ENCODE results near the gene CFAP20DC. TPM values are rescaled to one million over a fixed set of nuclear protein-coding genes. Genes with fewer than 3 reads are reported as not detected.

The CFAP20DC gene
- total RNA-seq, 1 donor: 2.2 TPM

GRCh38 chr3:58946875-58947274 lies 103.0 kb downstream of the CFAP20DC start:
- H4K20me1 ChIP-seq (ENCODE audit: insufficient read depth, low read length): no peaks in the 10 kb centered on the region
- no peak overlapping the region for H2AFZ ChIP-seq (ENCODE audit: low read length)
- H3K4me3 ChIP-seq (ENCODE audit: insufficient read depth, low read length): no peak overlapping the region
- TF ChIP-seq CTCF (IDR thresholded peaks at IDR 0.05; ENCODE audit: extremely low read depth, low read depth, low read length): no peak
- no peaks in the 10 kb centered on the region for H3K9me3 ChIP-seq (ENCODE audit: low read depth, low read length)
- H3K27me3 ChIP-seq (ENCODE audit: insufficient read depth, low read length): no peaks in the 10 kb centered on the region
- no peak overlapping the region for H3K27ac ChIP-seq (ENCODE audit: low read depth, low read length)
- no peaks in the 10 kb centered on the region for H3K79me2 ChIP-seq (ENCODE audit: insufficient read depth, low read length)
- no peak overlapping the region for H3K4me2 ChIP-seq (ENCODE audit: insufficient read depth, low read length)
- H3K4me1 ChIP-seq (ENCODE audit: insufficient read depth, low read length): no peaks in the 10 kb centered on the region
- H3K36me3 ChIP-seq (ENCODE audit: insufficient read depth, low read length): no peaks in the 10 kb centered on the region
- peak; percentile 5 for DNase-seq (ENCODE audit: insufficient read length, low spot score, missing footprints)

GRCh38 chr3:58938057-58938456 lies 111.8 kb downstream of the CFAP20DC start:
- no peaks in the 10 kb centered on the region for H4K20me1 ChIP-seq (ENCODE audit: insufficient read depth, low read length)
- H3K9me3 ChIP-seq (ENCODE audit: low read depth, low read length): no peaks in the 10 kb centered on the region
- H2AFZ ChIP-seq (ENCODE audit: low read length): peak overlapping the region; percentile 9
- no peaks in the 10 kb centered on the region for H3K79me2 ChIP-seq (ENCODE audit: insufficient read depth, low read length)
- DNase-seq (ENCODE audit: insufficient read length, low spot score, missing footprints): no peak
- no peaks in the 10 kb centered on the region for H3K4me1 ChIP-seq (ENCODE audit: insufficient read depth, low read length)
- H3K4me3 ChIP-seq (ENCODE audit: insufficient read depth, low read length): no peak overlapping the region
- H3K36me3 ChIP-seq (ENCODE audit: insufficient read depth, low read length): no peaks in the 10 kb centered on the region
- H3K27ac ChIP-seq (ENCODE audit: low read depth, low read length): no peak overlapping the region
- no peak overlapping the region for H3K4me2 ChIP-seq (ENCODE audit: insufficient read depth, low read length)
- H3K27me3 ChIP-seq (ENCODE audit: insufficient read depth, low read length): no peaks in the 10 kb centered on the region
- no peak for TF ChIP-seq CTCF (IDR thresholded peaks at IDR 0.05; ENCODE audit: extremely low read depth, low read depth, low read length)

DNA sequence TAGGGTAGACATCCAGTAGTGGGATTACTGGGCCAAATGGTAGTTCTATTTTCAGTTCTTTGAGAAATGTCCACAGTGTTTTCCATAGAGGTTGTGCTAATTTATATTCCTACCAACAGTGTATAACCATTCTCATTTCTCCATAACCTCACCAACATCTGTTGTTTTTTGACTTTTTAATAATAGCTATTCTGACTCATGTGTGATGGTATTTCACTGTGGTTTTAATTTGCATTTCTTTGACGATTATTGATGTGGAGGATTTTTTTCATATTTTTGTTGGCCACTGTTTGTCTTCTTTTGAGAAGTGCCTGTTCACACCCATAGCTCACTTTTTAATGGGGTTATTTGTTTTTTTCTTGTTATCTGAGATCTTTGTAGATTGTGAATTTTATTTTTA lies 125.2 kb downstream of the CFAP20DC start:
- no peaks in the 10 kb centered on the region for H3K36me3 ChIP-seq (ENCODE audit: insufficient read depth, low read length)
- no peaks in the 10 kb centered on the region for H3K9me3 ChIP-seq (ENCODE audit: low read depth, low read length)
- H3K27ac ChIP-seq (ENCODE audit: low read depth, low read length): no peak overlapping the region
- H3K4me3 ChIP-seq (ENCODE audit: insufficient read depth, low read length): no peak overlapping the region
- no peaks in the 10 kb centered on the region for H3K27me3 ChIP-seq (ENCODE audit: insufficient read depth, low read length)
- no peaks in the 10 kb centered on the region for H3K79me2 ChIP-seq (ENCODE audit: insufficient read depth, low read length)
- H2AFZ ChIP-seq (ENCODE audit: low read length): no peak overlapping the region
- H3K4me2 ChIP-seq (ENCODE audit: insufficient read depth, low read length): no peak overlapping the region
- H4K20me1 ChIP-seq (ENCODE audit: insufficient read depth, low read length): no peaks in the 10 kb centered on the region
- DNase-seq (ENCODE audit: insufficient read length, low spot score, missing footprints): no peak
- TF ChIP-seq CTCF (IDR thresholded peaks at IDR 0.05; ENCODE audit: extremely low read depth, low read depth, low read length): no peak
- no peaks in the 10 kb centered on the region for H3K4me1 ChIP-seq (ENCODE audit: insufficient read depth, low read length)

DNA sequence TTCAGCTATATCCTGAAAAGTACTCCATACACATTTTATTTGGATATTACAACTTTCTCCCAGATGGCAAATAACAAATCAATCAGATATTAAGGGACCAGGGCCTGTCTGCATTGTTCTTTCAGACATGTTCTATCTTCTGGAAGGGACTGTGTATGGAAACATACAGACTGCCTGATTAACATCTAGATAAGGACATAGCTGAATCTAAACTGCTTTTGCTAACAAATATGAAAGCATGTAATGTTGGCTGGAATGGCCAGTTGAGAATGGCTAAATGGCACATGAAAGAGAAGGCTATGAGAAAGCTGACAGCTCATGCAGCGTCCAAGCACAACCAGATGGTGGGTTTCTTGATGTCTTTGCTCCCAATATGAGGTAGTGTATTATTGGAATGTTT lies 149.4 kb downstream of the CFAP20DC start:
- Histone ChIP-seq H3K4me3 (ENCODE audit: insufficient read depth, low read length) (no peak overlapping the region), H2AFZ (ENCODE audit: low read length) (no peak overlapping the region), H3K27me3 (ENCODE audit: insufficient read depth, low read length) (no peaks in the 10 kb centered on the region), H3K27ac (ENCODE audit: low read depth, low read length) (no peak overlapping the region), H3K9me3 (ENCODE audit: low read depth, low read length) (no peaks in the 10 kb centered on the region), H3K36me3 (ENCODE audit: insufficient read depth, low read length) (no peaks in the 10 kb centered on the region), H4K20me1 (ENCODE audit: insufficient read depth, low read length) (no peaks in the 10 kb centered on the region), H3K4me2 (ENCODE audit: insufficient read depth, low read length) (no peak overlapping the region), H3K4me1 (ENCODE audit: insufficient read depth, low read length) (no peaks in the 10 kb centered on the region), H3K79me2 (ENCODE audit: insufficient read depth, low read length) (no peaks in the 10 kb centered on the region)
- TF ChIP-seq CTCF (IDR thresholded peaks at IDR 0.05; ENCODE audit: extremely low read depth, low read depth, low read length): no peak
- DNase-seq (ENCODE audit: insufficient read length, low spot score, missing footprints): no peak
